Osteoblast (primary cell): ENCODE measurements around the gene FAM161B. TPM values are rescaled to one million over a fixed set of nuclear protein-coding genes. Genes with fewer than 3 reads are reported as not detected.

Experiments used
- DNase-seq: peaks from one replicate; pipeline ENCODE4 v3.0.0; 2011; ENCODE audit warnings: low spot score, mixed read lengths; ENCODE audit not compliant: insufficient read length; ENCODE audit errors: missing footprints
- H2AFZ ChIP-seq: 2 replicates; pipeline ENCODE4 v1.6.0; 2011; ENCODE audit warnings: mild to moderate bottlenecking, low read length
- H3K27ac ChIP-seq: 2 replicates; pipeline ENCODE4 v1.5.1; 2011; ENCODE audit warnings: mild to moderate bottlenecking, low read depth, low read length, moderate library complexity
- H3K27me3 ChIP-seq: 2 replicates; pipeline ENCODE4 v1.6.0; 2012; ENCODE audit warnings: mild to moderate bottlenecking, control low read depth, inconsistent platforms, low read length, moderate library complexity; ENCODE audit not compliant: insufficient read depth
- H3K36me3 ChIP-seq: 2 replicates; pipeline ENCODE4 v1.5.1; 2011; ENCODE audit warnings: mild to moderate bottlenecking, low read length, control low read depth, moderate library complexity; ENCODE audit not compliant: insufficient read depth
- H3K4me1 ChIP-seq: 2 replicates; pipeline ENCODE4 v1.5.1; 2011; ENCODE audit warnings: mild to moderate bottlenecking, low read length, control low read depth, moderate library complexity; ENCODE audit not compliant: insufficient read depth
- H3K4me2 ChIP-seq: 2 replicates; pipeline ENCODE4 v1.6.0; 2011; ENCODE audit warnings: mild to moderate bottlenecking, low read length; ENCODE audit not compliant: insufficient read depth
- H3K4me3 ChIP-seq: fragments of 200-600 bp; sonication (generic); 3 replicates; pipeline ENCODE4 v1.5.1; 2012; ENCODE audit warnings: mild to moderate bottlenecking, low read length, inconsistent platforms; ENCODE audit not compliant: insufficient read depth
- H3K79me2 ChIP-seq: 2 replicates; pipeline ENCODE4 v1.6.0; 2012; ENCODE audit warnings: mild to moderate bottlenecking, low read length, control low read depth, inconsistent platforms; ENCODE audit not compliant: insufficient read depth
- H3K9me3 ChIP-seq: 2 replicates; pipeline ENCODE4 v1.5.1; 2011; ENCODE audit warnings: low read depth, low read length, control low read depth
- H4K20me1 ChIP-seq: 2 replicates; pipeline ENCODE4 v1.6.0; 2012; ENCODE audit warnings: mild to moderate bottlenecking, low read length, control low read depth; ENCODE audit not compliant: insufficient read depth
- total RNA-seq: library from RNA; depleted of rRNA; stranded (reverse); fragments of >200 nt; gene quantifications from 2 replicates; pipeline ENCODE4 v1.2.3, GENCODE V29; 2012
- TF ChIP-seq, protein P1 (sequence below): IDR thresholded peaks from 2 replicates; pipeline ENCODE4 v1.5.1; 2011; ENCODE audit warnings: mild to moderate bottlenecking, low read depth, low read length, moderate library complexity; ENCODE audit errors: extremely low read depth

FAM161B gene
- total RNA-seq, 1 donor: 5.1 TPM

GRCh38 chr14:73945159-73945670 lies 4.7 kb downstream of the FAM161B start:
- H3K27me3 ChIP-seq: no peaks in the 10 kb centered on the region
- no peaks in the 10 kb centered on the region for H3K9me3 ChIP-seq
- H3K79me2 ChIP-seq: peaks cover under 1% of the 10 kb centered on the region
- no peaks in the 10 kb centered on the region for H4K20me1 ChIP-seq
- TF ChIP-seq, protein P1, sequence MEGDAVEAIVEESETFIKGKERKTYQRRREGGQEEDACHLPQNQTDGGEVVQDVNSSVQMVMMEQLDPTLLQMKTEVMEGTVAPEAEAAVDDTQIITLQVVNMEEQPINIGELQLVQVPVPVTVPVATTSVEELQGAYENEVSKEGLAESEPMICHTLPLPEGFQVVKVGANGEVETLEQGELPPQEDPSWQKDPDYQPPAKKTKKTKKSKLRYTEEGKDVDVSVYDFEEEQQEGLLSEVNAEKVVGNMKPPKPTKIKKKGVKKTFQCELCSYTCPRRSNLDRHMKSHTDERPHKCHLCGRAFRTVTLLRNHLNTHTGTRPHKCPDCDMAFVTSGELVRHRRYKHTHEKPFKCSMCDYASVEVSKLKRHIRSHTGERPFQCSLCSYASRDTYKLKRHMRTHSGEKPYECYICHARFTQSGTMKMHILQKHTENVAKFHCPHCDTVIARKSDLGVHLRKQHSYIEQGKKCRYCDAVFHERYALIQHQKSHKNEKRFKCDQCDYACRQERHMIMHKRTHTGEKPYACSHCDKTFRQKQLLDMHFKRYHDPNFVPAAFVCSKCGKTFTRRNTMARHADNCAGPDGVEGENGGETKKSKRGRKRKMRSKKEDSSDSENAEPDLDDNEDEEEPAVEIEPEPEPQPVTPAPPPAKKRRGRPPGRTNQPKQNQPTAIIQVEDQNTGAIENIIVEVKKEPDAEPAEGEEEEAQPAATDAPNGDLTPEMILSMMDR: no peak
- no peak overlapping the region for H3K27ac ChIP-seq
- H3K36me3 ChIP-seq: peaks cover 14% of the 10 kb centered on the region
- no peak overlapping the region for H3K4me2 ChIP-seq
- H3K4me1 ChIP-seq: peaks cover 10% of the 10 kb centered on the region
- DNase-seq: no peak
- no peak overlapping the region for H3K4me3 ChIP-seq
- H2AFZ ChIP-seq: no peak overlapping the region

- Histone ChIP-seq H3K27me3 (no peaks in the 10 kb centered on the region), H3K27ac (no peak overlapping the region)
- TF ChIP-seq, protein P1: no peak
These were observed 5.3 kb downstream of the FAM161B start for GRCh38 chr14:73944432-73945158.

DNA sequence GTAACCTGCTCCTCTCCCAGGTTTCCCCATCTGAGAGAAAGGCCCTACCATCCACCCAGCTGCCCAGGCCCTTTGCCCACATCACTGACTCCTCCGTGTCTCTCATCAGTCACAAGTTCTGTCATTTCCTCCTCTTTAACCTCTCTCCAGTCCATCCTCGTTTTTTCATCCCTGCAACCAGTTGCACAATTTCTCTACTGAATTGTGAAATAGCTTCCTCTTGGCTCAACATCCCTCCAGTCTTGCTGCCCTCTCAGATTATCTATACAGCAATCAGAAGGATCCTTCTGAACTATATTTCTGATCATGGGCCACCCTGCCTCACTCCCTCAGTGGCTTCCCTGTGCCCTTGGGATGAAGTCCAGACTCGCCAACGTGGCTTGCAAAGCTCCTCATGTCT lies 6.8 kb downstream of the FAM161B start:
- DNase-seq: peak; percentile 89
- Histone ChIP-seq H3K36me3 (peaks cover 23% of the 10 kb centered on the region), H3K27me3 (no peaks in the 10 kb centered on the region), H2AFZ (peak overlapping the region; percentile 69), H3K9me3 (no peaks in the 10 kb centered on the region), H3K27ac (peak overlapping the region; percentile 72), H3K79me2 (no peaks in the 10 kb centered on the region), H3K4me3 (no peak overlapping the region), H3K4me1 (peaks cover 10% of the 10 kb centered on the region), H3K4me2 (no peak overlapping the region), H4K20me1 (no peaks in the 10 kb centered on the region)
- TF ChIP-seq, protein P1: no peak

More at GRCh38 chr14:73944432-73945158, 5.3 kb downstream of the FAM161B start:
- no peak overlapping the region for H3K4me2 ChIP-seq
- H3K79me2 ChIP-seq: no peaks in the 10 kb centered on the region
- DNase-seq: no peak
- no peak overlapping the region for H2AFZ ChIP-seq
- H3K9me3 ChIP-seq: no peaks in the 10 kb centered on the region
- H3K4me1 ChIP-seq: peaks cover 10% of the 10 kb centered on the region
- no peak overlapping the region for H3K4me3 ChIP-seq
- H3K36me3 ChIP-seq: peaks cover 19% of the 10 kb centered on the region
- H4K20me1 ChIP-seq: no peaks in the 10 kb centered on the region

- TF ChIP-seq, protein P1: no peak
- Histone ChIP-seq H3K4me2 (no peak overlapping the region), H3K4me3 (no peak overlapping the region), H2AFZ (no peak overlapping the region), H3K36me3 (peaks cover 23% of the 10 kb centered on the region), H3K27me3 (no peaks in the 10 kb centered on the region), H3K4me1 (peaks cover 10% of the 10 kb centered on the region), H3K27ac (peak overlapping the region; percentile 72), H4K20me1 (no peaks in the 10 kb centered on the region), H3K79me2 (no peaks in the 10 kb centered on the region), H3K9me3 (no peaks in the 10 kb centered on the region)
- no peak for DNase-seq
These were observed 7.7 kb downstream of the FAM161B start for GRCh38 chr14:73942180-73942579.
